Left hindlimb (tissue), 1 donor: ENCODE data around the gene ZSCAN10.

ENCODE experiments used
- DNase-seq: peaks from one replicate; pipeline ENCODE4 v3.0.0-alpha.2; 2018

Gene ZSCAN10

DNA sequence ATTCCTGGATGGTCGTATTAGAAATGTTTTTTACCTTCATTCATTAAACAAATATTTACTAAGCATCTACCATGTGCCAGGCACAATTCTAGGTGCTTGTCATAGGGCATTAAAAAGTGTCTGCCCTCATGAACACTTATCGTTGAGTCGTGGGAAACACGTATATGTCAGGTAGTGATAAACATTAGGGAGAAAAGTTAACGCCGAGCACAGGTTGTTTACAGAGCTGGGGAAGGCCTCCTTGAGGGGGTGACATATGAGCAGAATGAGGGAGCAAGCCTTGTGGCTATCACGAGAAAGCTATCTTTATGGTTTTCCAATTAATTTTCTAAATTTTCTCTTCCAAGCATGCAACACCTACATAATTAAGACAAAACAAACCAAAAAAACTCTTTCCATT, 34.8 kb upstream of the ZSCAN10 start:
- DNase-seq, result no peak

- no peak for DNase-seq
These were observed 32.8 kb upstream of the ZSCAN10 start for GRCh38 chr16:3131755-3132377.

DNA sequence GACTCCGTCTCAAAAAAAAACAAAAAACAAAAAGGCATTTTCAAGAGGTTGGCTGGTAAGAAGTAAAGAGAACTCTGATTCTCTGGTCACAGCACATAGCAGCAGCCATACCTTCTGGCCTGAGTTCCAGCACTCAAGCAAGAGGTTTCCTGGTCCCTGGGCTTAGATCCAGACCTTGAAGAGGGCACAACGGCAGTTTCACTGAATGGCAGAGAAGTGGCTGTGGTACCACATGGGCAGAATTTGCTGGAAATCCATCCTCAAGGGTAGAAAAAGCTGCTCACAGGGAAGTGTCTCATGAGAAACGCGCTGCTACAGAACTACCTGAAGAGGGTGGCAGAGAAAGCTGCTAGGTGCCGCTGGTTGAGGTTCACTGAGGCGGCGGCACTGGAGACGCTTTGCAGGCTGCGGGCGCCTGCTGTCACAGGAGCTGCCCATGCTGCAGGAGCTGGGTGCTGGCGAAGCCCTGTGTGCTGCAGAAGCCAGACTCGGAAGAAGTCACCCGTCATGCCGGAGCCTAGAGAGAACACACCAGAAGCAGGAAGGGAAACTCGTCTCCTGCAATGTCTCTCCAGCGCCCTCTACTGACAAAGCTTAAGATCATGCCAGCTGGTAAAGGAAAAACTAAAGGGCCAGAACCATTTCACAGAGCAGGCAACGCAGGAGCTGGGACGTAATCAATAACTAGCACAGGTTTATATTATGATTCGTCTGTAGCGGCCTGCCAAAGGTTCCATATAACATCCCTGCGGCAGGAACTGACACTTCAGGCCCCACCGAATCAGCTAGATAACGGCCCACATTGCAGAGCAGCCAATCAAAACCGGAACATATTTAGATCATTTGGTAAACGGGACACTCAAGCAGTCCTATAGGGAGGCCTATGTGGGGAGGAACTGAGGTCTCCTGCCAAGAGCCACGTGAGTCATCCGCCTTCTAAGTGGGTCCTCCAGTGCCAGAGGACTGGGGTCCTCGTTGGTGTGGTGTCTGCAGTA, 30.3 kb upstream of the ZSCAN10 start:
- DNase-seq, result peak; percentile 74

- no peak for DNase-seq
These were observed 28.7 kb upstream of the ZSCAN10 start for GRCh38 chr16:3127745-3128144.

- DNase-seq, result peak; percentile 97
These were observed 25.1 kb upstream of the ZSCAN10 start for GRCh38 chr16:3123986-3124886.

DNA sequence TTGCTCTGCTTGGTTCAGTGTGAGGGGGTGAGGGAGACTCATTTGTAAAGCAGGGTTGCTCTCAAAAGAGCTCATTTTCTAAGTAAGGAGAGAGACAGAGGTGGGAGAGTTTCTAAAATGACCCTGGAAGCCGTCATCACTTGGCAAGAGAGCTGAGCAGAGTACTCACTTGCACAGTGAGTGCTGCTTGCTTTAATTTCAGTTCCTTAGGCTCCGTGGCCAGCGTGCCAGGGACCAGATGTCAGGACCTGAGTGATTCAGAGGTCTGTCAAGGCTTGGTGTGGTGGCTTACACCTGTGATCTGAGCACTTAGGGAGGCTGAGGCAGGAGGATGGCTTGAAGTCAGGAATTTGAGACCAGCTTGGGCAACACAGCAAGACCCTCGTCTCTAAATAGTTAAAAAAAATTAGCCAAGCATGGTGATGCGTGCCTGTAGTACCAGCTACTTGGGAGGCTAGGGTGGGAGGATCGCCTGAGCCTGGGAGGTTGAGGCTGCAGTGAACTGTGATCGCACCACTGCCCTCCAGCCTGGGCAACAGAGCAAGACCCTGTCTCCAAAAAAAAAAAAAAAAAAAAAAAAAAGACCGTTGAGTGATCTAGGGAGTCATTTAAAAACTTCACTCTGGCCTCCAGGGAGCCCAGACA, 24.0 kb upstream of the ZSCAN10 start:
- DNase-seq, result no peak

DNA sequence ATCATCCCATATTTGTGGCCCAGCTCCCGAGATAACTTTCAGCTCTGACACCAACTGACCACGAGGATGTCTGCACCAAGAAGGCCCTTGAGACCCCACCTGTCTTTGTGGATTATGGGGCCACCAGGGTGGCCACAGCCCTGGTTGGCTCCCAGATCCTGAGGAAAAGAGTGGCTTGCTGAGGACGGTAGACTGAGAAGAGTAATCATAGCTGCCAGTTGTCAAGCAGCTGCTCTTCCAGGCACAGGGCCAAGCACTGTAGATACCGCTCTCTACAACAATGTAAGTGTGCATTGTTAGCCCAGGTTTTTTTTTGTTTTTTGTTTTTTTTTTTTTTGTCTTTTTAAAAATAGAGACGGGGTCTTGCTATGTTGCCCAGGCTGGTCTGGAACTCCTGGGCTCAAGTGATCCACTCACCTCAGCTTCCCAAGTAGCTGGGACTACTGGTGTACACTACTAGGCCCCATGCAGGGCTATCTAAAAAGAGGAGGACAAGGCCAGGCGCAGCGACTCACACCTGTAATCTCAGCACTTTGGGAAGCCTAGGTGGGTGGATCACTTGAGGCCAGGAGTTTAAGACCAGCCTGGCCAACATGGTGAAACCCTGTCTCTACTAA, 22.9 kb upstream of the ZSCAN10 start:
- DNase-seq, result no peak

DNA sequence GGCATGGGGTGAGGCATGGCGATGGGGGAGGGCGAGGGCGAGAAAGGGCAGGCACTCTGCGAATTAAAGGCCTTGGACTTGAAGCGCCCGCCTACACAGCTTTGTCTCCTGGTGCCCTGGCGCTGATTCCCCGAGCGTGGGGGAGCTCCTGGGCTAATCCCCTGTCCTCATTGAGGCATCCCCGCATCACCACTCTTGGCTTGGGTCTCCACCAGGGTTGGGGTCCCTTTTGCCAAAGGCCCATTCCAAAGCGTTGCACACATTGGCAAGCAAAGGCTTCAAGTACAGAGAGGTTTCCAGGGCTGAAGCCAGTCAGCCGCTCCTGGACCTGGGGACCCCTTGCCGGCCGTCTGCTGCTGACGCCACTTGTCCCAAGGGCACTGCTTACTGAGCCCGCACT, 21.3 kb upstream of the ZSCAN10 start:
- DNase-seq, result no peak

- DNase-seq, result no peak
These were observed 20.8 kb upstream of the ZSCAN10 start for GRCh38 chr16:3119701-3120408.

GRCh38 chr16:3119286-3119685, 20.2 kb upstream of the ZSCAN10 start:
- no peak for DNase-seq

GRCh38 chr16:3118846-3119245, 19.8 kb upstream of the ZSCAN10 start:
- DNase-seq, result no peak

- no peak for DNase-seq
These were observed 19.2 kb upstream of the ZSCAN10 start for GRCh38 chr16:3118204-3118790.

DNA sequence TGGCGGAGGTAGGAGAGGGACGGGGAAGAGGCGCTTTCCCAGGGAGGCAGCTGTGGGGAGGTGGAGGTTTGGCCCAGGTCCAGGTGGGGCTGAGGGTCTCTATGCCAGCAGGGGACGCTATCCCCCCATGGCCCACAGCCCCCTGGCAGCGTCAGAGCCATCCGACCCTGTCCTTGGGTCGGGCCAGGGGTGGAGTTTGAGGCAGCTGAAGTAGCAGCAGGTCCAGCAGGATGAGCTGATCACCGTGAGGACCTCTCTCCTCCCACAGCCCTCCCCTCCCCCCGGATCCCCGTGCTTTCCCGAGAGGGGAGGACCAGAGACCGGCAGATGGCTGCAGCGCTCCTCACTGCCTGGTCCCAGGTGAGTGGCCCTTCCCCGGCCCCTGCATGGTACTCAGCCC, 16.5 kb upstream of the ZSCAN10 start:
- DNase-seq, result no peak

DNA sequence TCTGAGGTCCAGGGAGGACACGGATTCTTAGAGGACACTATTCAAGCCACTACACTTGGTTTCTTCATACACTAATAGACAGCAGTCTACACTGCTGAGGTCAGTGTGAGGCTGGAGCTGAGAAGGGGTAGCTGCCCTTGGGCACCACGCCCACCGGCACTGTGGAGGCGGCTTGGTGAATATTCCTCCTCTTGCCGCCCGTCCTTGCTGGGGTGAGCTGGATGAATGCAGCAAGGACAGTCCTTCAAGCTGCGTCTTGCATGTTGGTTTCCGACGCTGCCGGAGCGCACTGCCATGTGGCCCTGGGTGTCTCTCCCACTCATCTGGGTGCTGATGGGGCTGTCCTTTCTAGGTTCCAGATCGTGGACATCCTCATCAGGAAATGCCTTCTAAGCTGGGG, 15.9 kb upstream of the ZSCAN10 start:
- no peak for DNase-seq

- DNase-seq, result no peak
These were observed 14.8 kb upstream of the ZSCAN10 start for GRCh38 chr16:3113765-3114479.

- DNase-seq, result no peak
These were observed 13.9 kb upstream of the ZSCAN10 start for GRCh38 chr16:3112881-3113574.

DNA sequence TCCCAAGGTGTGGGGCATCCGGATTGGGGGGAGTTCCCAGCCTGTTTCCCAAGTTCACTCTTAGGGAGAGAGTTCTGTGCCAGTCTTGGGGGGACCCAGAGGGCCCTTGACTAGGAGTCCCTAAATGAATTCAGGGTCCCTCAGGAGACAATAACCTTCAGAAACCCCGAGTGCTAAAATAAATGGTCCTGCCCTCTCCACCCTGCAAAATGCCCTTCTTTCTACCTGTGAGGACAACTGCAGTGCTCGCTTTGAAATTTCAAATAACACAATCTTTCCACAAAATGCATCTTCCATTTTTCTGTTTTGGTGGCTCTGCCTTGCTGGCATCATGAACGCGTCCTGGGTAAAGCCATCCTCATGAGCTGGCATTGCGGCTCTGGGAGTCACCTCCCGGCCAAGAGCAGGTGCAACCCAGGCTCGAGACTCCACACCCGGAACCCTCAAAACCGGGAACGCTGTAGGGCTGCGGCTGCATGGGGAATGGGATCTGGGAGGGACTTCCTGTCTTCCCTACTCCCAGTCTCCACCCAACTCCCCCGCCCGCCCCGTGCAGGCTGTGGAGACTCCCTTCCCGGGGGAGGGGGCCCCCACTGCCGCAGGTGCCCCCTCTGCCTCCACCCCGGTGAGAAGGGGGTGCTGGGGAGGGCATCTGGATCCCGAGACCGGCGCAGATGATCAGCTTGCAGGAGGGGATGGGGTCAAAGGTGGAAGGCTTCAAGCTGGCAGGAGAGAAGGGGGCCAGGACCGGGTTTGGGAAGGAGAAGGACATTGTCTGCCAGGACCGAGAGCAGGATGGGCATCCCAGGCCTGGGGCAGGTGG, 13.2 kb upstream of the ZSCAN10 start, which contains the start of gene ZNF205:
Gene ZNF205, plus strand, starts transcription at position 529 of the 823 bp plus-strand sequence. CDS start 845 bp downstream, outside the sequence.
- DNase-seq, result peak; percentile 83

DNA sequence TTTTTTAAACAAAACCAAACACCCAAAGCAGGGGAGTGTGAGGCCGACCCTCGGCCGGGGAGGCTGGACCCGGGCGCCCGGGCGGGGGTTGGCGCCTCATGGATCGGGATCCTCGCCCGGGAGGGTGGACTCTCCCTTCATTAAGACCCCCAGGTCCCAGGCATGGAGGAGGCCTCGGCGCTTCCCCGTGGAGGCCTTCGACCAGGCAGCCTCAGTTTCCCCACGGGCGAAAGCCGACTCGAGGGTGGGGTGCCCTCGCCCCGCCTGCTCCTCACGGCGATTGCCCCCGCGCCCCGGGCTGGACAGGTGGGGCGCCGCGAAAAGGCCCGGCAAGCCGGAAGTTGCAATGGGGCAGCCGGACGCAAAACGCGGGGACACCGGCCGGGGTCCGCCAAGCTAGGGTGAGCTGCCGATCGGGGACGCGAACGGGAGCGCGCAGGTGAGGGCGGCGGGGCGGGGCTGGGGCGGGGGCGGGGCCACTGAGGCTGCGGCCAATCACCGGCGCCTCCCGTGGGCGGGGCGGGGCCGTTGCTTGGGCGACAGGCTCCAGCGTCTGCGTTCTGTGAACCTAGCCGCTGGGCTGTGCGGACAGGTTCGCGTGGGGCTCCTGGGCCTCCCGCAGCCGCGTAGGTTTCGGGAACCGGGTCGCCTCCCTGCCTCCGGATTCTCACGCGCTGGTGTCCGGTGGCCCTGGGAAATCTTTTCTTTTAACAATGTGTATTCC, 7.3 kb upstream of the ZSCAN10 start:
- DNase-seq, result peak; percentile 95
